Natural killer cell (primary cell): Measurements from ENCODE around the gene DAPK3. TPM values are rescaled to one million over a fixed set of nuclear protein-coding genes. Genes with fewer than 3 reads are reported as not detected.

Experiments
- ATAC-seq, 3 donors: fragments of 150-1000 bp in 2 of 3; fragments of 200-7000 bp in 1 of 3; cut with Tn5 transposase; 1 replicate in 1 of 3; 2 replicates in 2 of 3; pipeline ENCODE4 v1.10.0; 2021; ENCODE audit warnings: mild to moderate bottlenecking in 2 of 3, moderate library complexity in 2 of 3
- DNase-seq, 2 donors: peaks; one replicate each; pipeline versions ENCODE4 v3.0.0 to v3.0.0-alpha.2; 2013 to 2021; ENCODE audit warnings: mixed read lengths in 1 of 2
- H3K27ac ChIP-seq: one replicate; pipeline ENCODE4 v1.5.1; 2013; ENCODE audit warnings: mild to moderate bottlenecking, low read length
- H3K27me3 ChIP-seq: one replicate; pipeline ENCODE4 v1.6.1; 2013; ENCODE audit warnings: low read length; ENCODE audit not compliant: control insufficient read depth, insufficient read depth
- H3K36me3 ChIP-seq: one replicate; pipeline ENCODE4 v1.6.1; 2013; ENCODE audit warnings: low read length; ENCODE audit not compliant: control insufficient read depth, insufficient read depth
- H3K4me1 ChIP-seq: one replicate; pipeline ENCODE4 v1.6.1; 2013; ENCODE audit warnings: low read length; ENCODE audit not compliant: control insufficient read depth, insufficient read depth
- H3K4me3 ChIP-seq: one replicate; pipeline ENCODE4 v1.5.1; 2013; ENCODE audit warnings: low read length
- H3K9me3 ChIP-seq: one replicate; pipeline ENCODE4 v1.6.1; 2013; ENCODE audit warnings: low read length; ENCODE audit not compliant: control insufficient read depth, insufficient read depth
- H3K27ac Mint-ChIP-seq, 2 donors: one replicate each; pipeline ENCODE4 v1.8.0; 2022; ENCODE audit warnings: mild to moderate bottlenecking in 2 of 2, mixed read lengths in 2 of 2, moderate library complexity in 1 of 2
- H3K27me3 Mint-ChIP-seq, 2 donors: one replicate each; pipeline ENCODE4 v1.8.0; 2022; ENCODE audit warnings: low read depth in 2 of 2, mixed read lengths in 2 of 2
- H3K36me3 Mint-ChIP-seq: one replicate; pipeline ENCODE4 v1.8.0; 2022; ENCODE audit warnings: mixed read lengths
- H3K4me1 Mint-ChIP-seq, 2 donors: one replicate each; pipeline ENCODE4 v1.8.0; 2022; ENCODE audit warnings: mixed read lengths in 2 of 2
- H3K4me3 Mint-ChIP-seq: one replicate; pipeline ENCODE4 v1.8.0; 2022; ENCODE audit warnings: mild to moderate bottlenecking, moderate library complexity, mixed read lengths
- H3K9me3 Mint-ChIP-seq, 2 donors: one replicate each; pipeline ENCODE4 v1.8.0; 2022; ENCODE audit warnings: mixed read lengths in 2 of 2
- CTCF ChIP-seq: fragments of 200-600 bp; IDR thresholded peaks from one replicate; pipeline ENCODE4 v1.8.0; 2022; ENCODE audit warnings: antibody characterized with exemption
- WGBS: methylation state at CpG from one replicate; pipeline ENCODE4 v1.1.7; 2013; ENCODE audit warnings: missing lambda C conversion rate; ENCODE audit not compliant: insufficient coverage; 5-methylcytosine and 5-hydroxymethylcytosine counted together
- intact Hi-C: fragments of 100-400 bp; cut with micrococcal nuclease; formaldehyde crosslinking; loops from one replicate; pipeline ENCODE4 v1.14.2; 2022
- total RNA-seq, 4 donors: library from RNA; stranded (reverse); fragments of 120-200 nt in 1 of 4; gene quantifications; one replicate each; pipeline versions ENCODE4 v1.2.3 to v1.2.4, GENCODE V29; 2013 to 2022

The DAPK3 gene
- total RNA-seq, 3 donors from 2014 or later (not counting 1 experiment from before 2014, with no cell fraction given) = 54.3 to 66.4 (median 58.1) TPM

- DNase-seq (no peak), ATAC-seq (no peak)
- Mint-ChIP-seq H3K27me3 (no peaks in the 10 kb centered on the region), H3K4me3 (no peak overlapping the region), H3K4me1 (no peaks in the 10 kb centered on the region), H3K36me3 (no peaks in the 10 kb centered on the region), H3K27ac (no peak overlapping the region), H3K9me3 (no peaks in the 10 kb centered on the region)
- Histone ChIP-seq H3K27me3 (no peaks in the 10 kb centered on the region), H3K4me1 (no peaks in the 10 kb centered on the region), H3K36me3 (peaks cover 57% of the 10 kb centered on the region), H3K9me3 (no peaks in the 10 kb centered on the region), H3K27ac (no peak overlapping the region), H3K4me3 (no peak overlapping the region)
- WGBS = 96% methylated on average over 24 of the region's 24 CpGs
- no peak for TF ChIP-seq CTCF
- intact Hi-C loops = no loop called here
These were observed 9.9 kb downstream of the DAPK3 start for GRCh38 chr19:3961007-3961406.

- Mint-ChIP-seq H3K9me3 (no peaks in the 10 kb centered on the region), H3K4me1 (no peaks in the 10 kb centered on the region), H3K4me3 (no peak overlapping the region), H3K27me3 (no peaks in the 10 kb centered on the region), H3K36me3 (no peaks in the 10 kb centered on the region), H3K27ac (no peak overlapping the region)
- no peaks in the 10 kb centered on the region for H3K4me1 ChIP-seq
- no peak overlapping the region for H3K27ac ChIP-seq
- WGBS = 98% methylated on average over 15 of the region's 15 CpGs
- H3K9me3 ChIP-seq = no peaks in the 10 kb centered on the region
- peaks cover 52% of the 10 kb centered on the region for H3K36me3 ChIP-seq
- no peak overlapping the region for H3K4me3 ChIP-seq
- DNase-seq = no peak
- TF ChIP-seq CTCF = no peak
- no peaks in the 10 kb centered on the region for H3K27me3 ChIP-seq
- ATAC-seq = no peak
- intact Hi-C loops = loop anchor here (10.0 kb wide), 1 partner anchor 1645 kb away; no protein-coding TSS in a partner anchor
These were observed 11.2 kb downstream of the DAPK3 start for GRCh38 chr19:3959766-3960131.

- Mint-ChIP-seq H3K36me3 (no peaks in the 10 kb centered on the region), H3K27me3 (no peaks in the 10 kb centered on the region), H3K9me3 (no peaks in the 10 kb centered on the region), H3K4me1 (no peaks in the 10 kb centered on the region), H3K4me3 (no peak overlapping the region), H3K27ac (no peak overlapping the region)
- ATAC-seq (no peak), DNase-seq (no peak)
- intact Hi-C loops = loop anchor here (10.0 kb wide), 1 partner anchor 1646 kb away; no protein-coding TSS in a partner anchor
- Histone ChIP-seq H3K9me3 (no peaks in the 10 kb centered on the region), H3K4me3 (no peak overlapping the region), H3K4me1 (no peaks in the 10 kb centered on the region), H3K27me3 (no peaks in the 10 kb centered on the region), H3K36me3 (peaks cover 49% of the 10 kb centered on the region), H3K27ac (no peak overlapping the region)
- TF ChIP-seq CTCF = no peak
- WGBS = 97% methylated on average over 86 of the region's 86 CpGs
These were observed 11.8 kb downstream of the DAPK3 start for GRCh38 chr19:3958836-3959765.
